Measurements from ENCODE around the gene SNHG17. TPM values are rescaled to one million over a fixed set of nuclear protein-coding genes. Genes with fewer than 3 reads are reported as not detected.
"Not testable (repeated sequence)": the region's sequence is repeated elsewhere in the genome, so short reads cannot be mapped to it uniquely, and the experiment has no call there.

Gene SNHG17
- total RNA-seq, 4 donors from 2014 or later = 13.3 to 38.4 (median 18.7) TPM

GRCh38 chr20:38406476-38406875 is 28.7 kb downstream of the SNHG17 start:
- intact Hi-C loops (cut with DNase I) = no loop called here
- Histone ChIP-seq H3K36me3 (no peaks in the 10 kb centered on the region), H3K27me3 (no peaks in the 10 kb centered on the region), H3K9me3 (no peaks in the 10 kb centered on the region), H3K27ac (no peak overlapping the region), H3K4me3 (replicated peaks in 1 of 3) (no peak overlapping the region), H3K4me1 (no peaks in the 10 kb centered on the region)
- no peak for DNase-seq
- WGBS, 2 donors = 91 to 100% methylated on average over 5 of the region's 5 CpGs
- TF ChIP-seq, protein P1, sequence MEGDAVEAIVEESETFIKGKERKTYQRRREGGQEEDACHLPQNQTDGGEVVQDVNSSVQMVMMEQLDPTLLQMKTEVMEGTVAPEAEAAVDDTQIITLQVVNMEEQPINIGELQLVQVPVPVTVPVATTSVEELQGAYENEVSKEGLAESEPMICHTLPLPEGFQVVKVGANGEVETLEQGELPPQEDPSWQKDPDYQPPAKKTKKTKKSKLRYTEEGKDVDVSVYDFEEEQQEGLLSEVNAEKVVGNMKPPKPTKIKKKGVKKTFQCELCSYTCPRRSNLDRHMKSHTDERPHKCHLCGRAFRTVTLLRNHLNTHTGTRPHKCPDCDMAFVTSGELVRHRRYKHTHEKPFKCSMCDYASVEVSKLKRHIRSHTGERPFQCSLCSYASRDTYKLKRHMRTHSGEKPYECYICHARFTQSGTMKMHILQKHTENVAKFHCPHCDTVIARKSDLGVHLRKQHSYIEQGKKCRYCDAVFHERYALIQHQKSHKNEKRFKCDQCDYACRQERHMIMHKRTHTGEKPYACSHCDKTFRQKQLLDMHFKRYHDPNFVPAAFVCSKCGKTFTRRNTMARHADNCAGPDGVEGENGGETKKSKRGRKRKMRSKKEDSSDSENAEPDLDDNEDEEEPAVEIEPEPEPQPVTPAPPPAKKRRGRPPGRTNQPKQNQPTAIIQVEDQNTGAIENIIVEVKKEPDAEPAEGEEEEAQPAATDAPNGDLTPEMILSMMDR (IDR thresholded peaks at IDR 0.05) = no peak
- no peak for TF ChIP-seq POLR2A (IDR thresholded peaks at IDR 0.05)

DNA sequence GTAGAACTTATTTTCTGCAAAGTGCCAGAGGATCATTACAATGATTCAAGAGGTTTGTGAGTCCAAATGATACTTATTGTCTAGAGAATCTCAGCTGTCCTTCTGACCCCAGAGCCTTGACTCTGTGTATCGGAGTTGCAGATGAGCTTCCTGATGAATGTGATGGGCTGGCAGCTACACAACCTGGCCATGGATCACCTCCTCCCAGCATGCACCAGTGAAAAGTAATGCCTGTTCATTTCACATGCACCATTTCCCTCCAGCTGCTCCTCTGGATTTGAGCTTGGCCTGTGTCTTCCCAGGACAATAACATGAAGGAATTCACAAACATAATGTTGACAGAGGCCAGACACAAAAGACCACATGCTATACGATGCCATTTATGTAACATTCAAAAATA is 30.0 kb downstream of the SNHG17 start:
- WGBS, 2 donors = 81 to 90% methylated on average over 2 of the region's 2 CpGs
- no peaks in the 10 kb centered on the region for H3K9me3 ChIP-seq
- H3K27ac ChIP-seq = no peak overlapping the region
- no peak overlapping the region for H3K4me3 ChIP-seq (replicated peaks in 1 of 3)
- H3K4me1 ChIP-seq = no peaks in the 10 kb centered on the region
- no peak for DNase-seq
- H3K27me3 ChIP-seq = no peaks in the 10 kb centered on the region
- no peaks in the 10 kb centered on the region for H3K36me3 ChIP-seq
- TF ChIP-seq, protein P1 (IDR thresholded peaks at IDR 0.05) = no peak
- no peak for TF ChIP-seq POLR2A (IDR thresholded peaks at IDR 0.05)
- intact Hi-C loops (cut with DNase I) = no loop called here

GRCh38 chr20:38404016-38404415 is 31.1 kb downstream of the SNHG17 start:
- Histone ChIP-seq H3K4me3 (replicated peaks in 1 of 3) (no peak overlapping the region), H3K36me3 (no peaks in the 10 kb centered on the region), H3K27ac (no peak overlapping the region), H3K4me1 (no peaks in the 10 kb centered on the region), H3K27me3 (no peaks in the 10 kb centered on the region), H3K9me3 (no peaks in the 10 kb centered on the region)
- intact Hi-C loops (cut with DNase I) = no loop called here
- TF ChIP-seq, protein P1 (IDR thresholded peaks at IDR 0.05) = no peak
- TF ChIP-seq POLR2A (IDR thresholded peaks at IDR 0.05) = no peak
- no peak for DNase-seq

GRCh38 chr20:38402816-38403215 is 32.3 kb downstream of the SNHG17 start:
- Histone ChIP-seq H3K36me3 (no peaks in the 10 kb centered on the region), H3K27ac (no peak overlapping the region), H3K9me3 (no peaks in the 10 kb centered on the region), H3K4me3 (replicated peaks in 1 of 3) (no peak overlapping the region), H3K4me1 (no peaks in the 10 kb centered on the region), H3K27me3 (no peaks in the 10 kb centered on the region)
- intact Hi-C loops (cut with DNase I) = no loop called here
- no peak for DNase-seq
- WGBS, 2 donors = 83 to 86% methylated on average over 8 of the region's 8 CpGs
- TF ChIP-seq, protein P1 (IDR thresholded peaks at IDR 0.05) = no peak
- no peak for TF ChIP-seq POLR2A (IDR thresholded peaks at IDR 0.05)

DNA sequence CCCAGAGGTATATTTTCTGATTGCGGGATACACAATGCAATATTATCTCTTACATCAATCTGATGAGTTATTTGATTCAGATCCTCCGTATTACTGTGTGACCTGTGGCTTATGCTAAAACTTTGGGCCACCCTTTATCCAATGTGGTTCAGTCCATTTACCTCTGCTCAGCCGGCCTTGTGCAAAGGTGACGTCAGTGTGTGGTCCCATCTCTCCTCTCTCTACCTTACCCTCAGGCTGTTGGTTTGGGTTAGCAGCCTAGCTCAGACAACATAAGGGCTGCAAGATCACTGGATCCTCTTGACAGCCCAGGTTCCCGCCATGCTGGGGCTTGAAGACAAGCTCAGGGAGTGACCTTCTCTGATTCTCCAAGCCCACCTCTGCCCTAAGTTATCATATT is 33.0 kb downstream of the SNHG17 start:
- Histone ChIP-seq H3K27me3 (no peaks in the 10 kb centered on the region), H3K4me3 (replicated peaks in 1 of 3) (no peak overlapping the region), H3K36me3 (no peaks in the 10 kb centered on the region), H3K9me3 (no peaks in the 10 kb centered on the region), H3K27ac (no peak overlapping the region), H3K4me1 (no peaks in the 10 kb centered on the region)
- intact Hi-C loops (cut with DNase I) = no loop called here
- DNase-seq = no peak
- TF ChIP-seq, protein P1 (IDR thresholded peaks at IDR 0.05) = no peak
- no peak for TF ChIP-seq POLR2A (IDR thresholded peaks at IDR 0.05)
- WGBS, 2 donors = 93 to 98% methylated on average over 5 of the region's 5 CpGs

DNA sequence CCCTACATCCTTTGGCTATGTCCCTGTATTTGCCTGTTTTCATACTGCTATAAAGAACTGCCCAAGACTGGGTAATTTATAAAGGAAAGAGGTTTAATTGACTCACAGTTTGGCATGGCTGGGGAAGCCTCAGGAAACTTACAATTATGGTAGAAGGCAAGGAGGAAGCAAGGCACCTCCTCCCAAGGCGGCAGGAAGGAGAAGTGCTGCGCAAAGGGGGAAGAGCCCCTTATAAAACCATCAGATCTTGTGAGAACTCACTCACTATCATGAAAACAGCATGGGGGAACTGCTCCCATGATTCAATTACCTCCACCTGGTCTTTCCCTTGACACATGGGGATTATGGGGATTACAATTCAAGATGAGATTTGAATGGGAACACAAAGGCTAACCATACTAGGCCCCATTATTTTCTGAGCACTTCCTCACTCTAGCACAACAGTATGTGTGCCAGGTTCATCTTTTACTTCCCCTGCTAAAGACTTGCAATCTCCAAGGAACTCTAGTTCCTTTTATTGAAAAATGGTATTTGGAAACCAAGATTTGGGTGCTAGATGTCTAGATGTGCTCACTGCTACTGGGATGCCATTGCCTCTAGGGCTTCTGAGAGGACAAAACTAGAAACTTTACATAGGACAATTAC is 39.3 kb downstream of the SNHG17 start:
- intact Hi-C loops (cut with DNase I); H3K27ac ChIP-seq; H3K4me1 ChIP-seq; DNase-seq; H3K27me3 ChIP-seq; H3K9me3 ChIP-seq; H3K4me3 ChIP-seq (replicated peaks in 1 of 3); H3K36me3 ChIP-seq: not testable (repeated sequence)
- 84 to 86% methylated on average over 2 of the region's 2 CpGs for WGBS, 2 donors

Data from thyroid gland (tissue), 4 donors.